ENCODE measurements around the gene KDM5B.
"Not testable (repeated sequence)": the region's sequence is repeated elsewhere in the genome, so short reads cannot be mapped to it uniquely, and the experiment has no call there.

Gene KDM5B

GRCh38 chr1:202807926-202808757 is at the start of gene KDM5B:
Gene KDM5B (minus strand): TSS chr1:202808421. CDS start chr1:202808305, 116 bp downstream.
- DNase-seq = peak; percentile 53

- DNase-seq = no peak
Measured at GRCh38 chr1:202857136-202857610, 49.0 kb upstream of the KDM5B start.

GRCh38 chr1:202856014-202856413 is 47.8 kb upstream of the KDM5B start:
- no peak for DNase-seq

- no peak for DNase-seq
Measured at GRCh38 chr1:202854787-202855186, 46.6 kb upstream of the KDM5B start.

- peak; percentile 62 for DNase-seq
Measured at GRCh38 chr1:202852163-202852904, 44.1 kb upstream of the KDM5B start.

- no peak for DNase-seq
Measured at GRCh38 chr1:202850593-202851362, 42.6 kb upstream of the KDM5B start.

- DNase-seq = no peak
Measured at GRCh38 chr1:202848191-202848542, 39.9 kb upstream of the KDM5B start.

- no peak for DNase-seq
Measured at GRCh38 chr1:202844935-202845334, 36.7 kb upstream of the KDM5B start.

GRCh38 chr1:202844259-202844658 is 36.0 kb upstream of the KDM5B start:
- DNase-seq = no peak

GRCh38 chr1:202843081-202843480 is 34.9 kb upstream of the KDM5B start:
- no peak for DNase-seq

- no peak for DNase-seq
Measured at GRCh38 chr1:202837746-202838262, 29.6 kb upstream of the KDM5B start.

GRCh38 chr1:202836623-202837403 is 28.6 kb upstream of the KDM5B start:
- DNase-seq = no peak

- no peak for DNase-seq
Measured at GRCh38 chr1:202835548-202836072, 27.4 kb upstream of the KDM5B start.

- no peak for DNase-seq
Measured at GRCh38 chr1:202834771-202835547, 26.7 kb upstream of the KDM5B start.

- DNase-seq = no peak
Measured at GRCh38 chr1:202831906-202832305, 23.7 kb upstream of the KDM5B start.

GRCh38 chr1:202829223-202829622 is 21.0 kb upstream of the KDM5B start:
- DNase-seq = not testable (repeated sequence)

- DNase-seq = no peak
Measured at GRCh38 chr1:202825748-202826147, 17.5 kb upstream of the KDM5B start.

- DNase-seq = no peak
Measured at GRCh38 chr1:202821467-202821866, 13.2 kb upstream of the KDM5B start.

- DNase-seq = no peak
Measured at GRCh38 chr1:202818819-202819218, 10.6 kb upstream of the KDM5B start.

- no peak for DNase-seq
Measured at GRCh38 chr1:202815120-202815519, 6.9 kb upstream of the KDM5B start.

All from 8988T (cell line).